HG03175 (cell line): Measurements from ENCODE around the gene NAP1L5.

Experiments
- ATAC-seq: cut with Tn5 transposase; IDR thresholded peaks from one replicate; pipeline ENCODE4 v1.9.1; 2021; ENCODE audit warnings: mild to moderate bottlenecking, moderate library complexity; ENCODE audit not compliant: unreplicated experiment

NAP1L5 gene, protein sequence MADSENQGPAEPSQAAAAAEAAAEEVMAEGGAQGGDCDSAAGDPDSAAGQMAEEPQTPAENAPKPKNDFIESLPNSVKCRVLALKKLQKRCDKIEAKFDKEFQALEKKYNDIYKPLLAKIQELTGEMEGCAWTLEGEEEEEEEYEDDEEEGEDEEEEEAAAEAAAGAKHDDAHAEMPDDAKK

DNA sequence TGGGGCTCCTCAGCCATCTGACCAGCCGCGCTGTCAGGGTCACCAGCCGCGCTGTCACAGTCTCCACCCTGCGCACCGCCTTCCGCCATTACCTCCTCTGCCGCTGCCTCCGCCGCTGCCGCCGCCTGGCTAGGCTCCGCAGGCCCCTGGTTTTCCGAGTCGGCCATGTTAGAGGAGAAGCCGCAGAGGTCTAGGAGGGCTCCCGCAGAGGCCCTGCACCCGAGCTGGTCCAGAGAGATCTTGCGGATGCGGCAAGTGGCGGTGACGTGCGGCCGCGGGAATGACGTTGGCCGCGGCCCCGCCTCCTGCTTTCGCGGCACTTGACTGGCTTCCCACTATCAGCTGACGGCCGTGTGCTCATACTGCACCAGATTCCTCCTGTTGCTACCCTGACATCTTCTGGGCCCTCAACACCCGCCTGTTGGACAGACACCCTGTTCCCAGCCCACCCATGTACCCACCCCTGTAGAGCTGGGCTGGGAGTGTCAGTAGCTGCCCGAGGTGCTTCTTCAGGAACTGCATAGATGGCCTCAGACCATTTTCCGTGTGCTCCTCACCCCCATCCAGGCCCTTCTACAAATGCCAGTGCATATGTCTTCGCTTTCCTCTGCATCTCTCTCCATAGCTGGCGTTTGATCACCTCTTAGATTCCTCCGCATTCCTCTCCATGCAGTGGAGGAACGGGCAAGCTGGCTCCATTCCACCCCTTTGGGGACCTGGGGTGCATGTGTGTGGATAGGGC lies at the start of gene NAP1L5:
Gene NAP1L5, minus strand, starts transcription at position 242 of the 742 bp plus-strand sequence. Its CDS starts 75 bp downstream, at position 167.
- peak; percentile 95 for ATAC-seq

DNA sequence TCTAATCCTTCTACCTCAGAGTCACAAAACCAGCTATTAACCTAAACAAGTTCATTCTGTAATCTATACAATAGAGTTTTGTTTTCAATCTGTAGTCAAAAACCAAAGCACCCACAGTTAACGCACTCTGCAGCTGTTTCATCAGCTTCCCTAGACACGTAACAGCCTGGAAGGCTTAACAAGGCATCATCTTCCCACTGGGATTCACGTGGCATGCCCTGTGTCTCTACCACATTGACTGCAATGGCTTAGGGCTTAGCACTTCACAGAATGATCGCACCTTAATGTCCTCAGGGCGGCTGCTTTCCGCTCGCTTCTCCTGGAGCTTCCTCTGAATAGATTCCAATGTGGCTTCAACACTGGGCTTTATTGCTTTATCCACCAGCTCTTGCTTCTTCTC lies 49.7 kb upstream of the NAP1L5 start:
- ATAC-seq, result no peak

DNA sequence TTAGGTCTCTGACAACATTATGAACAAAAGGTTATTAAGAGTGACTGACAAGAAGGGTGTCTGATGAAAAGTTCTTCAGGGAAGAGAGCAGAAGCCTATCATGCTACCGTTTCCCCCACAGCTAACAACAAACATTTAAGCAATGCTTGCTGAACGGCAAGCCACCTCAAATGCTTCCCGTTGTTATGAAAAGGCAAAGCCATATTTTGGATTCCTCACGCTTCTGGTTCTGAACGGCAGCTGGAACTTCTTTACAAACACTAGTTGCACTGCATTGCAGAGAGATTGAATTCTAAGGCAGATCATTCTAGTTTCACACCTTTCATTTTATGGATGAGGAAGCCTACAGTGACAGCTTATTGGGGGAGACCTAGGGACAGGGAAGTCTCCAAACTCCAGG lies 48.6 kb upstream of the NAP1L5 start:
- ATAC-seq, result no peak

DNA sequence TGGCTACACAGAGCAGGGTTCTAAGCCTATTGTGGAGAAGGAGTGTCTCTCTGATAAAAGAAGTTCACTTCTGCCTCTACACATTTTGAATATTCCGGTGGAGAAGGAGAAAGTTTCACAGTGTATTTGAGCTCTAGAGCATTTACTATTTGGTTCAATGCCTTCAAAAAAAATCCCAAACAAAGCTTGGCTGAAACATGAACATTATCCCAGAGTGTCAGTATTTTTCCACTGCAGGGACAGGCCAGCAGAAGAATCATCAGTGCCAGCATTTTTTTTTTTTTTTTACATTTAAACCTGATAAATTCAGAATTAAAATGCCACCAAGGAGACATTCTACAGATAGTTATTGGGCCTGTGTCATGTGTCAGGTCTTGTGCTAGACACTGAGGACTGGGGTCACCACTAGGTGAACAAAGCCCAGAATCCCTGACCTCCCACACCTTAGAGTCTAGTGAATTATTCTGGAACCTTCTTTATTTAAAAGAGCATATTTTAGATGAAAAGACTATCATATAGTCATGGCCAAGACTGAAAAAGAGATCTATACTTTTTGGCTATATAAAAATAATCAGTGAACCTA lies 48.0 kb upstream of the NAP1L5 start:
- ATAC-seq, result no peak

DNA sequence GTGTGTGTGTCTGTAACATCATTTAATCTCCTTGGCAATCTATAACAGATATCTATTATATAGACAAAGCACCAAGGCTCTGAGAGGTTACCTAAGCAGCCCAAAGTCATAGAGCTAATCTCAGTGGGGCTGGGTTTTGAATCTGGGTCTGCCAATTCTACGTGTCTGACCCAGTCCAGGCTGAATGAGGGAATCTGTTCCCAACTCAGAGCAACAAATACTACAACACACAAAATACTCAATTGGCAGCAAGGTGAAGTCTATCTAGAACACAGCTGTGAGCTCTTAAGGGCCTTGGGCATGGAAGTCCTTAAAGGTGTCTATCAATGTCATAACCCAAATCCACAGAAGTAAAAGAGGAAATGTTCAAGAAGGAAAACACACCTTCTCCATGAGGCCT lies 47.5 kb upstream of the NAP1L5 start:
- no peak for ATAC-seq

DNA sequence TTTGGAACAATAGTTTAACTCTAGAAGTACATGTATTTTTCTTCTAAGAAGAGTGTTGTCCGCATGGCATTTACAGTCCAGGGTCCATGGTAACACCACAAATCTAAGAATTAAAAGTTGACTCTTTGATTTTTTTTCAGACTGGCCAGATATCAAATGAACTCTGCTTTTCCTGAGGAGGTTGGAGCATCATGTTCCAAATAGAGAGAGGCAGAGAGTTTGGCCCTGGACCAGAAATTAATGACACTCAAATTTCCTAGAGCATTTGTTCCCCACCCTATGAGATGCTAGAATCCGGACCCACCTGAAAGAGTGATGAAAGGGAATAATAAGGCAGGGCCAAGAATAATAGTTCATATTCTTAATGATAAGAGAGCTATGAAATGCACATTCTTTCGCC lies 47.0 kb upstream of the NAP1L5 start:
- ATAC-seq, result no peak

DNA sequence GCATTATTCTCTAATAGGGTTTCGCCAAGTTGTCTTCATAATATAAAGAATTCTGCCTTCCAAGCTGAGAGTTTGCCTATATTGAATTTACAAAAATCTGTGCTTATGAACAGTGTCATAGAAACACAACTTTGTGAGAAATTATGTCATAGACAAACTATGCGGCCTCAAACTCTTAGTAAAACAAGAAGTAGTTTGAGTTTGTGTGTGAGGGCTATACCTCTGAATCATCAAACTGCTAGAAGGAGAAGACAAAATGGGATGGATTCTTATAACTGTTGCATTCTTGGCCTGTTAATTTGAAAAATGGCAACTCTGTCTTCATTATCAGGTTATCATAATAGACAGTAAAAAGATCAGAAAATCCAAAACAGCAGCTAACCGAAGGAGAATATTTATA lies 46.1 kb upstream of the NAP1L5 start:
- ATAC-seq, result no peak

DNA sequence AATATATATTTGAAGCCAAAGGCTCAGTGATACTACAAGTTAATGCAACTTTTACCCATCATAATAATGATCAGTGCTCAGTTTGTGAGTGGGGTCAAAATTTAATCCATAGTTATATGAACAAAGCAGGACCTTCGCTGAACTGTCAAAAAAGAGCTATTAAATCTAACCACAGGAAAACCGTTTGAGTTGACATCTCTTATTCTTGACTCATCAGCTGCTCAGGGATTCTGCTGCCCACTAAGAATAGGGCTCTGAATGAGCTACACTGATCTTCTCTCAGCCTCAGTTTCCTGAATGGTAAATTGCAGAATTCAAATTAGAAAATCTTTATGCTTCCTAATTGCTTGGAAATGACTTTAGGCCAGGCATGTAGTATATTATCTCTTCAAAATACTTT lies 44.9 kb upstream of the NAP1L5 start:
- no peak for ATAC-seq

DNA sequence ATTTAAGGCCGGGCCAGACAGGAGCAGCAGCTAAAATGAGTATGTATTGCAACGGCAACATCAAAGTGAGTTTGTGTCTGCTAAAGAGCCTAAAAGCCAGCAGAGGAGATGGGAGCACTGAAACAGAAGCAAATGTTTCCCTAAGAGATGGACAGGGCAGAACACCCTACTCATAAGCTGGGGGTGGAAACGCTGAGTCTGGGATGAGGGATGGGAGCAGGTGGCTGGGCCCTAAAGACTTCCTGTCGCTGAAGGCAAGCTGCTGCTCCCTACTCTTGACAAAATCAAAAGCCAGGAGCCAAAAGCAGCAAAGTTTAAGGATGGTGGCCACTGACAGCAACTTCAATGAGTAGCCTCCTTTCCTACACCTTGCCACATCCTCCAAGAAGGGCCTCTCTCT lies 40.6 kb upstream of the NAP1L5 start:
- ATAC-seq, result no peak

DNA sequence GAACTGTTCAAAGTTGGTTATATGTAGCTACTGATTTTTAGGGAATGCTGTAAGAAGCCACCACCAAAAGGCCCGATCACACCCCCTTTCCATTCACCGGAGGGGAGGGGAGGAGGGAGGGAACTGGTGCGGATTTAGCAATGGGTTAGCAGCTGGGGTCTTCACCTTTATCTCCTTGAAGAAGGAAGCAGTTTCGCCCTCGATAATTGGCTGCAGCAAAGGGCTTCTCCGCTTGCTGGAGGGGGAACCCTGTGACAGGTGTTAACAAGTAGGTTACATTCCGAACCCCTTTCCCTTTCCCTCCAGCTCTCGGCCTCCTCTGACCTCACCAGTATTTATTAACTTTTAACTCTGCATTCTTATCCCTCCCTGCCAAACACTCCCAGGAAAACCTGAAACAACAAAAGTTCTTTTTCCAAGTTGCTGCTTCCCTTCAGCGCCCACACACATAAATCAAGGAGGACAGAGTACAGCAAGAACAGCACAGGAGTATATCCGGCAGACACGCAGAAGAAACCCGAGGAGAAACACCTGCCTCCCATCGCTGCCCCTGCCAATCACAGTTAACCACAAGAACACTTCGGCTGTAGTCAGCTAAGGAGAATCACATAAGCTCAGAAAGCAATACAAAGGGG lies 39.8 kb upstream of the NAP1L5 start:
- ATAC-seq, result peak; percentile 92

DNA sequence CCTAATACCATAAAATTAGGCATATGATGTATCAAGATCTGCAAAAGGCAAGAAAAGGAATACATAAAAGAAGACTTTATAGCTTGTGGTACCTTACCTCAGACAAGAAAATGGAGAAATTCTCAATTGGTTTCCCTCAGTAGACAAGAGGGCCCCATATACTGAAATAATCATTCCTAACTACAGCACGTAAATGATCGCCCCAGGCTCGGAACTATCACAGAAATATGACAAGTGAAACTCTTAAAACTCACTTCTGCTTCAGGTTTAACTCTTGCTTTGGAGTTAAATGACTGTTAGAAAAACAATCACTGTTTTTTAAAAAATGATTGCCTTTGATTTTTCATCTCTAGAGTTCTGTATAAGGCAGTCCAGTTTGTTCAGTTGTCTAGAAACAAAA lies 38.6 kb upstream of the NAP1L5 start:
- ATAC-seq, result peak; percentile 41

DNA sequence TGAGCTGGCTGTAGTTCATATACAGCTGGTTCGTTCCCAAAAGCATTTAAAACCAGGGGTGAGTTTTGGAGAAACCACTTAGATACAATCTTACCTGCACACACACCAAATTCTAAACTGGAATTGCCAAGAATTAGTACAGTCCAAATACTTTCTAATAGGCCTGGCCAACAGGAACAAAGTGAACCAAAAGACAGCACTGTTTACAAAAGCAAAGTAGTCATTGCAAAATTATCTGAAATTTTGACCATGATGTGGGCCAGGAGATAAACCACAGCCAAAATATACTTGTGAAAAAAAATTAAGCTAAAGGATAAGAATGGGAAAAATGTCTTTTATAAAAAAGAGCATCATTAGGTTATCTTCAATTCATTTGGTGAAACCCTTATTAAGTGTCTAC lies 37.9 kb upstream of the NAP1L5 start:
- no peak for ATAC-seq

DNA sequence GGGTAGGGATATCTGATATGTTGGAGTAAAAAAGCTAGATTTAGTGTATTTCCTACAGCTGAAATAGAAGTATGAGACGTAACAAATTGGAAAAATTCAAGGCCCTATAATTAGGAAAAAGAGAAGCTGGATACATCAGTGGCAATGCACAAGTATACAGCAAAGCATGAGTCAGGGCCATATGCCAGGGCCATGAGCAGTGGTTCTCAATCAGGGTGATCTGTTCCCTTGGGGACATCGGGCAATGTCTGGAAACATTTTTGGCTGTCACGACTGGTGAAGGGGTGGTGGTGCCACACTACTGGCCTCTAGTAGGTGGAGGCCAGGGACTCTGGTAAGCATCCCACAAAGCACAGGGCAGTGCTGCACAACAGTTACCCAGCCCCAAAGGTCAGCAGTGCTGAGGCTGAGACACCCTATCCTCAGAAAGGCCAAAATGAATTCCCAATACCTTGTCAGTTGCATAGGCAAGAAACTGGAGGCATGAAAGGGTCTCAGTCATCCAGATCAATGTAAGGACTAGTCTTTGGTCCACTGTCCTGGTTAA lies 36.8 kb upstream of the NAP1L5 start:
- no peak for ATAC-seq

DNA sequence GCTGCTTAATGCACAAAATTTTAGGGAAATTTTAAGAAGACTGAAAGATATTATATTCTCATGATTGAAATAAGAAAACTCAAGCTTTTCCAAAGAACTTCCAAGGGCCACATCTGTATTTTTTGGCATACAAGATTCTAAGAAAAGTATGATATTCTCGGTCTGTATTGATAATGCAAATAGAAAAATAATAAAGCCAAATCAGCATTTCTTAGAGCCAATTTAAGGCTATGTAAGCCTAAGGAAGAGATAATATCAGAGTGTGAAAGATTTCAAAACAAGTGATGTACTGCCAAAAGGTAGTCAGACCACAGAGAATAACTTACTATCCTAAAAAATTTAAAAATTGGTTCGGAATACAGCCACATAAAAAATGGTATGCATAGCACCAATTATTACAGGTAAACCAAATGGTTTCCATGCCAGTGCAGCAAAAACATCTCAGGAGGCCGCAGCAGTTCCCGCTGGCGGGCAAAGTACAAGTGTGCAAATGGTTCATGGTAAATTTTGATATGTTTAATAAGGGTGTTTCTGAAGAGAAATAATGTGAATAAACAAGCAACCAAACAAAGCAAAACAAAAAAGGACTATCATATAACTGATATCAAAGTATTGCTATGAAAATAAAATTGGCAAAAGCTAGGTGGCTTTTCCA lies 35.2 kb upstream of the NAP1L5 start:
- ATAC-seq, result no peak

DNA sequence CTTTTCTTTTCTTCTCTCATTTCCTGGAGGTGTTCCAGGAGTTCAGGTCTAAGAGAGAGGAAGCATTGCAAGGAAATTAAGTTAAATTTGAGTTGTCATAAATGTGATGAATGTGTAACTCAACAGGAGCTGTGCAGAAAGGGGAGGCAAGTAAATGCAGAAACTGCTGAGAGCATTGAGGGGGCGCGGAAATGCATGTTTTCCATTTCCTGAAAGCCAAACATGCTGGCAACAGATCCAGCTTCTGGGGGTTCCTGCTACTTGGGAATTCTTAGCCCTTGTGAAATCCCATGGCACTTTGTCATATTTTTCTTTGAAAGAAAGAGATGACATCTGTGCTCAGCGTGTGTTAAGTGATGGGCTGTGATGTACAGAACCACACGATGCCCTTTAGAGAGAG lies 33.8 kb upstream of the NAP1L5 start:
- ATAC-seq, result no peak

DNA sequence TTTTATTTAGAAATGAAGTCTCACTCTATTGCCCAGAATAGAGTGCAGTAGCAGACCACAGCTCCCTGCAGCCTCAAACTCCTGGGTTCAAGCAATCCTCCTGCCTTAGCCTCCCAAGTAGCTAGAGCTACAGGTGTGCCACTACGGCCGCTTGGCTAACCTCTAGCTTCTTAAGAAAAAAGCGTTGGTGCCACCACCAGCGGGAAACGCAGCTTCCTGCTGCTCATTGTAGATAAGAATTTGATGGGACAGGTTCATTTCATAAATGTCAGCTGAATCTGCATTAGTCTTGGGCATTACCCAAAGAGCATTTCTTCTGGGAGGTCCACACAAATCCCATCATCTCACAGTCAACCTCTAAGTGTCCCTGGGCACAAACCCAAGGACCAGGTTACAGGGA lies 33.2 kb upstream of the NAP1L5 start:
- no peak for ATAC-seq

DNA sequence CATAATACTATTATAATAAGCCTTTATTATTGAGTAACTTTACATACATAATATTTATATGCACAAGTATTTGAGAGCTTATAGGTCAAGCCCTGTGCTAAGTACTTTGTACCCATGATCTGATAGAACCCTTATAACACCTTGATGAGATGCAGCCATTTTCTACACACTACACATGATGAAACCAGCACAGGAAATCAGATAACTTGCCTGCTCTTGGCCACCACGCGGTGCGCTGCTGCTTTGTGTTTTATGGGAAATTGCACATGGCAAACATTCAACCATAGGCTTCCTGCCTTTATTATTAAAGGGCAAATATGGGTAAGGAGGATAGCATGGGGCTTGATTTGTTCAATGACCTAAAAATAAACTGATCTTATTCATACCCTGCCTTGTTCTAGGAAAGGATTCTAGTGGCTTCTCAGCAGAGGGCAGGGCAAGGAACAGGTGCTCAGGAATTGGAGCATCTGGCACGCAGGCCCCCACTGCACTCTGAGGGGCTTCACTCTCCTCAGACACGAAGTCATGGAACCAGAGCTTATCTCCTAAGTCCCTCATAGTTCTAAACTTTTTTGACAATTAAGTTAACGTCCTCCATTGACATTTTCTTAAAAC lies 31.6 kb upstream of the NAP1L5 start:
- ATAC-seq, result no peak

DNA sequence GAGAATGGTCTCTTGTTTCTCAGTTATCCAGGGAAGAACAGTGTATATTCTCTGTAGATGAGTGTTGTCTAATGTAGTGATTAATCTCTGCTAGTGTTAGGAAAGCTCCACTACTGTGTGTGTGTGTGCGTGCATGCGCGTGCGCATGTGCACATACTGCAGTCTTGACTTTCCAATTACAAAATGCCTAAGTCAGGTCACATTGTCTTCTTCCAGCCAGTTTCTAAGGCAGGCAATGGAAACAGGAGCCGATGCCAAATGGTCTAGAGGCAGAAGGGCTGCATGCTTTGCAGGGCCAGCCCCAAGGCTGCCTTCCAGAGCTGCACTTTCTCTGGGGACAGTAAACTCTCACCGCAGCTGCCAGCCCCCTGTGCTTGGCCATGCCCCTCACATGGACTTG lies 30.5 kb upstream of the NAP1L5 start:
- no peak for ATAC-seq

DNA sequence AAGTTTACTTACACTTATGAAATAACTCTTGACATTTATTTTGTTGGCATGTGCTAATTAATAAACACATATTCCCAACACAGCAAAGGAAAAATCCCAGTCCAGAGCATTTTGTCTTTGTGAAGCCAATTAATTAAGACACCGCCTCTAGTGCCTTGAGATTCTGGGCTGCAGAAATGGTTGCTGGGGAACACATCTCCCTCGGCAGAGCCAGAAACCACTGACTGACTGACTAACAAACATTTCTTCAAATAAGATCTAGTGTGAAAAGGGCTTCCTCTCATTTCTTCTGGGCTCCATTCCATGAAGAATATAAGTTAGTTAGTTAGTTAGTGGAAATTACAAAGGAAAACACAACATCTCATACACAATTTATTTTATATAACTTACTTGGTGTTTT lies 28.4 kb upstream of the NAP1L5 start:
- ATAC-seq, result no peak

DNA sequence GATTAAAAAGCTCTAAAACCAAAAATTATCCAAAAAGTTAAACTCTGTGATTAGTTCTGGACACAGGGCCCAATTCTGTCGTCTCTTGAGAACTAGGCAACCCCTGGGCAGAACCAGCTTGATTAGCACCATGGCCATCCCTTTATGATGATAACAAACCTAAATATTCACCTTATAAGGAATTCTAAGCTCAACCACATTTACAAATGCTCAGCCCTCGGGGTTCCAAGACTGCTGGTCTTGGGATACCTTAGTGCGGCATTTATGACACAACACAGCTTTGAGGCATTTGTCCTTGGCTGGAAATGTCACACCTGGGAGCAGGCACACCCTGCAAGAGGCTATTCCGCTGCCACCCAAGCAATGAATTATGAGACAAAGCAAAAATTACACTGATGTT lies 27.5 kb upstream of the NAP1L5 start:
- ATAC-seq, result no peak

DNA sequence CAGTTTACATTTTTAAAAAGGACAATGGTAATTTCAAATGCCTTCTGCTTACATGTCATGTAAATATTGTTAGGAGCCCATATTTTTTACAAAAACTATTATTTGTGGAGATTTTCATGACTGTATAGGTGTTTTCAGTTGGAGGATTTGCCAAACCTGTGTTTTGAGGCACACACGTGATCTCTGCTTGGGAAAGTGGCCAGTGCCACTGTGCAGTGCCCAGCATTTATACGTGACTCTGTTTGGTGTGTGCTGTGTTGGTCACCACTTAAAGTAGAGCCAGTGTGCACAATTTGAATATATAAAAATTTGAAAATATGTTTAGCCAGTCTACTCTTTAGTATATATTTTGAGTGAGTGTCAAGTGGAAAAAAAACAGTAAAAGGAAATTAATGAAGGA lies 26.8 kb upstream of the NAP1L5 start:
- ATAC-seq, result no peak
